K562 (cell line): ENCODE results near the gene ASB11. TPM values are rescaled to one million over a fixed set of nuclear protein-coding genes. Genes with fewer than 3 reads are reported as not detected.
A peak's percentile ranks its signal among the peaks of the same experiment; 100 is the strongest.

Source experiments
- E2F1 ChIP-seq: sonication (generic); formaldehyde crosslinking; IDR thresholded peaks from 2 replicates; pipeline ENCODE4 v1.8.1; 2023; ENCODE audit warnings: mild to moderate bottlenecking, missing genetic modification reagents, moderate library complexity
- ETS2 ChIP-seq: IDR thresholded peaks from 2 replicates; pipeline ENCODE4 v1.6.1; 2016; ENCODE audit warnings: borderline replicate concordance, missing genetic modification characterization, mild to moderate bottlenecking, moderate library complexity, missing compliant biosample characterization; ENCODE audit not compliant: poor library complexity, severe bottlenecking
- HDAC2 ChIP-seq: fragments of 450-650 bp; IDR thresholded peaks from 2 replicates; pipeline ENCODE4 v1.6.1; 2016; ENCODE audit warnings: mild to moderate bottlenecking
- MEIS2 ChIP-seq: fragments of 450-650 bp; IDR thresholded peaks from 2 replicates; pipeline ENCODE4 v1.6.1; 2014; ENCODE audit warnings: mild to moderate bottlenecking; ENCODE audit not compliant: partially characterized antibody
- NFATC3 ChIP-seq: fragments of 450-650 bp; IDR thresholded peaks from 2 replicates; pipeline ENCODE4 v1.6.1; 2017; ENCODE audit warnings: mild to moderate bottlenecking
- NFE2 ChIP-seq: IDR thresholded peaks from 2 replicates; pipeline ENCODE4 v1.6.1; 2014; ENCODE audit warnings: antibody characterized with exemption, low read depth
- PATZ1 ChIP-seq: fragments of 250-450 bp; sonication (Bioruptor Pico); IDR thresholded peaks from 2 replicates; pipeline ENCODE4 v1.5.0; 2020; ENCODE audit warnings: mild to moderate bottlenecking, borderline replicate concordance
- PHB2 ChIP-seq: fragments of 450-650 bp; IDR thresholded peaks from 2 replicates; pipeline ENCODE4 v1.6.1; 2017; ENCODE audit warnings: low read depth
- RBM14 ChIP-seq: fragments of 200-400 bp; formaldehyde crosslinking; IDR thresholded peaks from 2 replicates; pipeline ENCODE4 v1.6.1; 2018; ENCODE audit warnings: low read depth, mild to moderate bottlenecking, low read length, moderate library complexity, borderline replicate concordance; ENCODE audit not compliant: insufficient read depth
- SIN3A ChIP-seq, 2 experiments: fragments of 150-350 bp in 1 of 2; IDR thresholded peaks; 2 replicates each; pipeline ENCODE4 v1.6.1; 2011 to 2016; ENCODE audit warnings: borderline replicate concordance in 2 of 2, low read depth in 2 of 2, low read length in 2 of 2, mild to moderate bottlenecking in 2 of 2, moderate library complexity in 2 of 2; ENCODE audit not compliant: control insufficient read depth in 1 of 2
- SMARCA4 ChIP-seq: fragments of 450-650 bp; IDR thresholded peaks from 2 replicates; pipeline ENCODE4 v1.6.1; 2016
- SRSF9 ChIP-seq: fragments of 200-400 bp; formaldehyde crosslinking; IDR thresholded peaks from 2 replicates; pipeline ENCODE4 v1.6.1; 2017; ENCODE audit warnings: low read depth, low read length, borderline replicate concordance
- STAT6 ChIP-seq: sonication (generic); formaldehyde crosslinking; IDR thresholded peaks from 2 replicates; pipeline ENCODE4 v1.8.1; 2023; ENCODE audit warnings: mild to moderate bottlenecking, missing genetic modification reagents
- TCFL5 ChIP-seq: fragments of 250-450 bp; sonication (Bioruptor Pico); conservative IDR thresholded peaks from 2 replicates; pipeline ENCODE4 v1.6.1; 2021; ENCODE audit warnings: mild to moderate bottlenecking, moderate library complexity, matching md5 sums
- ZFP91 ChIP-seq: sonication (generic); formaldehyde crosslinking; IDR thresholded peaks from 2 replicates; pipeline ENCODE4 v1.8.0; 2022; ENCODE audit warnings: mild to moderate bottlenecking, missing genetic modification reagents
- ZKSCAN3 ChIP-seq: fragments of 250-450 bp; sonication (Bioruptor Pico); IDR thresholded peaks from 2 replicates; pipeline ENCODE4 v1.4.0; 2020
- ZNF408 ChIP-seq: fragments of 250-450 bp; sonication (Bioruptor Pico); IDR thresholded peaks from 2 replicates; pipeline ENCODE4 v1.4.0; 2020; ENCODE audit warnings: low read depth, mild to moderate bottlenecking, moderate library complexity
- ZNF699 ChIP-seq: fragments of 250-450 bp; sonication (Bioruptor Pico); IDR thresholded peaks from 2 replicates; pipeline ENCODE4 v1.8.0; 2021; ENCODE audit warnings: mild to moderate bottlenecking, moderate library complexity; ENCODE audit not compliant: insufficient replicate concordance
- ZNF76 ChIP-seq: fragments of 250-450 bp; sonication (Bioruptor Pico); IDR thresholded peaks from 2 replicates; pipeline ENCODE4 v1.4.0; 2020; ENCODE audit warnings: mild to moderate bottlenecking, moderate library complexity, borderline replicate concordance
- polyA plus RNA-seq, 8 experiments: library from polyadenylated mRNA; depleted of rRNA in 4 of 8; stranded (reverse) in 5 of 8; unstranded in 3 of 8; fragments of >200 nt; fragmentation: Nextera tagmentation in 2 of 8; fragmentation: Illumina TruSeq in 1 of 8; extraction: Ambion mirVana in 2 of 8; extraction: Trizol in 1 of 8; gene quantifications; 2 replicates each; pipeline versions ENCODE4 v1.2.1 to v1.2.3, GENCODE V29; 2011 to 2014; ENCODE audit warnings: inconsistent platforms in 1 of 8, missing spikeins in 1 of 8
- total RNA-seq, 7 experiments: library from RNA; depleted of rRNA in 6 of 7; stranded (reverse); fragments of >200 nt in 6 of 7; fragmentation: Illumina TruSeq in 2 of 7; extraction: Trizol in 2 of 7; gene quantifications; 2 replicates each; pipeline versions ENCODE4 v1.2.1 to v1.2.3, GENCODE V29; 2011 to 2021; ENCODE audit warnings: low replicate concordance in 1 of 7

Gene ASB11
- total and polyA plus RNA-seq, 9 of the 15 experiments (the other 6 are each of a cell fraction or from before 2014, with no cell fraction given): not detected

- TF ChIP-seq PATZ1 (CRISPR knock-in tag) (no peak), ZNF408 (CRISPR knock-in tag) (no peak), ZKSCAN3 (CRISPR knock-in tag) (no peak), TCFL5 (CRISPR knock-in tag) (no peak), E2F1 (CRISPR knock-in tag) (no peak), ZFP91 (CRISPR knock-in tag) (0 out of 2 replicates have a peak, but pooled peaks have one; percentile 36), ETS2 (no peak), RBM14 (no peak), HDAC2 (no peak), PHB2 (no peak), ZNF699 (no peak), MEIS2 (peak; percentile 81), SMARCA4 (no peak), NFATC3 (no peak), NFE2 (no peak), SIN3A (IDR thresholded peaks at IDR 0.05; ENCODE audit: borderline replicate concordance in 2 of 2, control insufficient read depth in 1 of 2, low read depth in 2 of 2, low read length in 2 of 2) (peak; percentile 78 to 90; a peak in 3 of 4 replicates), ZNF76 (CRISPR knock-in tag) (no peak), SRSF9 (no peak), STAT6 (no peak)
Measured at GRCh38 chrX:15335135-15336022, 19.9 kb upstream of the ASB11 start, which contains the start of gene PIGA (continued).
